PC-3 (cell line): Measurements from ENCODE around the gene LOXHD1. TPM values are rescaled to one million over a fixed set of nuclear protein-coding genes. Genes with fewer than 3 reads are reported as not detected.

Experiments
- ATAC-seq: fragments of 200-7000 bp; cut with Tn5 transposase; 2 replicates; pipeline ENCODE4 v1.9.1; 2020; ENCODE audit warnings: mild to moderate bottlenecking, moderate library complexity
- BruUV-seq: library from RNA; stranded (reverse); fragments of 400-500 nt; replicated peaks from 2 replicates; lab custom pipeline; 2021; lab: Mats Ljungman, UMichigan
- CTCF ChIA-PET: fragments of 300-600 bp; sonication (Branson Sonifier 250); formaldehyde crosslinking; loops from one replicate; lab custom pipeline; 2022; ENCODE audit warnings: antibody characterized with exemption; lab: Charles Lee
- POLR2A ChIA-PET: fragments of 300-600 bp; sonication (Branson Sonifier 250); formaldehyde crosslinking; loops from one replicate; lab custom pipeline; 2022; ENCODE audit warnings: antibody characterized with exemption; ENCODE audit not compliant: unreplicated experiment; lab: Charles Lee
- DNase-seq: peaks from one replicate; pipeline ENCODE4 v3.0.0-alpha.2; 2015
- H2AFZ ChIP-seq: fragments of 300-600 bp; sonication (generic); 2 replicates; pipeline ENCODE4 v1.6.0; 2016; ENCODE audit warnings: antibody characterized with exemption, low read length
- H3F3A ChIP-seq: fragments of 300-600 bp; sonication (generic); one replicate; pipeline ENCODE4 v1.6.0; 2017; ENCODE audit warnings: antibody characterized with exemption, low read length, control low read depth, mild to moderate bottlenecking; ENCODE audit not compliant: unreplicated experiment
- H3K27ac ChIP-seq: fragments of 300-600 bp; sonication (generic); 2 replicates; pipeline ENCODE4 v1.5.1; 2016; ENCODE audit warnings: mild to moderate bottlenecking, low read length
- H3K27me3 ChIP-seq: fragments of 300-600 bp; sonication (generic); 2 replicates; pipeline ENCODE4 v1.6.1; 2016; ENCODE audit warnings: low read length, mixed read lengths
- H3K36me3 ChIP-seq: fragments of 300-600 bp; sonication (generic); 2 replicates; pipeline ENCODE4 v1.6.1; 2016; ENCODE audit warnings: low read depth, mixed run types, low read length, mixed read lengths
- H3K4me1 ChIP-seq: fragments of 300-600 bp; sonication (generic); 2 replicates; pipeline ENCODE4 v1.5.1; 2016; ENCODE audit warnings: low read length; ENCODE audit not compliant: insufficient read depth
- H3K4me2 ChIP-seq: fragments of 300-600 bp; sonication (generic); 2 replicates; pipeline ENCODE4 v1.6.0; 2016; ENCODE audit warnings: low read length
- H3K4me3 ChIP-seq: fragments of 300-600 bp; sonication (generic); 2 replicates; pipeline ENCODE4 v1.5.1; 2016; ENCODE audit warnings: mild to moderate bottlenecking, low read length, mixed read lengths
- H3K79me2 ChIP-seq: fragments of 300-600 bp; sonication (generic); 2 replicates; pipeline ENCODE4 v1.6.1; 2017; ENCODE audit warnings: low read length, mixed read lengths
- H3K9ac ChIP-seq: fragments of 300-600 bp; sonication (generic); 2 replicates; pipeline ENCODE4 v1.6.0; 2016; ENCODE audit warnings: mild to moderate bottlenecking, low read length
- H3K9me2 ChIP-seq: fragments of 300-600 bp; sonication (generic); replicated peaks from 2 replicates; pipeline ENCODE4 v1.6.1; 2016; ENCODE audit warnings: mixed run types, low read length, mixed read lengths
- H3K9me3 ChIP-seq: fragments of 300-600 bp; sonication (generic); 2 replicates; pipeline ENCODE4 v1.6.1; 2016; ENCODE audit warnings: low read length, mixed read lengths
- H4K20me1 ChIP-seq: fragments of 300-600 bp; sonication (generic); 2 replicates; pipeline ENCODE4 v1.6.1; 2016; ENCODE audit warnings: low read length, mixed read lengths
- CTCF ChIP-seq: fragments of 300-600 bp; sonication (generic); conservative IDR thresholded peaks from 2 replicates; pipeline ENCODE4 v1.5.1; 2017; ENCODE audit warnings: antibody characterized with exemption, low read depth, mild to moderate bottlenecking, low read length
- EZH2 ChIP-seq: fragments of 300-600 bp; sonication (generic); IDR thresholded peaks from one replicate; pipeline ENCODE4 v1.6.1; 2017; ENCODE audit warnings: antibody characterized with exemption, mild to moderate bottlenecking, low read length; ENCODE audit not compliant: unreplicated experiment
- EZH2phosphoT487 ChIP-seq: fragments of 300-600 bp; sonication (generic); IDR thresholded peaks from 2 replicates; pipeline ENCODE4 v1.6.1; 2018; ENCODE audit warnings: mild to moderate bottlenecking, antibody characterized with exemption, low read length, borderline replicate concordance
- intact Hi-C: fragments of 100-400 bp; cut with micrococcal nuclease; formaldehyde crosslinking; loops from 2 replicates; pipeline ENCODE4 v1.9.0; 2023
- total RNA-seq: library from RNA; depleted of rRNA; stranded (reverse); fragments of >200 nt; gene quantifications from 2 replicates; pipeline ENCODE4 v1.2.3, GENCODE V29; 2014

The LOXHD1 gene
- total RNA-seq, 1 experiment from 2014 or later, result not detected

GRCh38 chr18:46559946-46560670, 96.9 kb downstream of the LOXHD1 start:
- no peak for ATAC-seq
- no peak for TF ChIP-seq EZH2phosphoT487
- no peak for TF ChIP-seq EZH2
- TF ChIP-seq CTCF, result no peak

GRCh38 chr18:46559296-46559695, 97.7 kb downstream of the LOXHD1 start:
- no peak for DNase-seq
- ATAC-seq, result no peak
- intact Hi-C loops, result no loop called here
- no peak overlapping the region for H2AFZ ChIP-seq
- H3K4me1 ChIP-seq, result no peaks in the 10 kb centered on the region
- TF ChIP-seq EZH2, result no peak
- no peak for TF ChIP-seq CTCF
- no peak for TF ChIP-seq EZH2phosphoT487
- ChIA-PET CTCF (no interaction called here), POLR2A (no interaction called here)
- H3K27ac ChIP-seq, result no peak overlapping the region
- no peaks in the 10 kb centered on the region for H4K20me1 ChIP-seq
- no peak overlapping the region for H3K9ac ChIP-seq
- no peak overlapping the region for H3K4me2 ChIP-seq
- H3K9me2 ChIP-seq, result no peaks in the 10 kb centered on the region
- H3K27me3 ChIP-seq, result no peaks in the 10 kb centered on the region
- no peaks in the 10 kb centered on the region for H3F3A ChIP-seq
- no TSS peak for BruUV-seq
- no peaks in the 10 kb centered on the region for H3K79me2 ChIP-seq
- no peak overlapping the region for H3K4me3 ChIP-seq
- H3K9me3 ChIP-seq, result no peaks in the 10 kb centered on the region
- H3K36me3 ChIP-seq, result no peaks in the 10 kb centered on the region

More at GRCh38 chr18:46559946-46560670, 96.9 kb downstream of the LOXHD1 start:
- ChIA-PET POLR2A (no interaction called here), CTCF (no interaction called here)
- Histone ChIP-seq H3K9me3 (no peaks in the 10 kb centered on the region), H4K20me1 (no peaks in the 10 kb centered on the region), H3K9ac (no peak overlapping the region), H3K4me2 (no peak overlapping the region), H3F3A (no peaks in the 10 kb centered on the region), H2AFZ (no peak overlapping the region), H3K9me2 (no peaks in the 10 kb centered on the region), H3K27me3 (no peaks in the 10 kb centered on the region), H3K27ac (no peak overlapping the region), H3K4me3 (no peak overlapping the region), H3K36me3 (no peaks in the 10 kb centered on the region), H3K4me1 (no peaks in the 10 kb centered on the region), H3K79me2 (no peaks in the 10 kb centered on the region)
- no peak for DNase-seq
- BruUV-seq, result no TSS peak
- intact Hi-C loops, result no loop called here

- H2AFZ ChIP-seq, result no peak overlapping the region
- no peak overlapping the region for H3K27ac ChIP-seq
- no peak overlapping the region for H3K4me2 ChIP-seq
- no peak overlapping the region for H3K4me3 ChIP-seq
- CTCF ChIA-PET, result interaction anchor here (0.7 kb wide), 1 partner anchor 88 kb away, joined by 3 read pairs; no protein-coding TSS in a partner anchor
- H3K9ac ChIP-seq, result no peak overlapping the region
- no peaks in the 10 kb centered on the region for H3K79me2 ChIP-seq
- H4K20me1 ChIP-seq, result no peaks in the 10 kb centered on the region
- H3K9me3 ChIP-seq, result no peaks in the 10 kb centered on the region
- H3F3A ChIP-seq, result no peaks in the 10 kb centered on the region
- intact Hi-C loops, result no loop called here
- no peaks in the 10 kb centered on the region for H3K36me3 ChIP-seq
- ATAC-seq, result no peak
- TF ChIP-seq EZH2phosphoT487 (no peak), EZH2 (no peak), CTCF (no peak)
- H3K4me1 ChIP-seq, result no peaks in the 10 kb centered on the region
- no peak for DNase-seq
- no peaks in the 10 kb centered on the region for H3K27me3 ChIP-seq
- BruUV-seq, result no TSS peak
- H3K9me2 ChIP-seq, result no peaks in the 10 kb centered on the region
- POLR2A ChIA-PET, result no interaction called here
Measured at GRCh38 chr18:46556590-46557206, 100.3 kb downstream of the LOXHD1 start.
